Putamen (tissue), 1 donor: ENCODE data around the gene HLA-DOA.
A peak's percentile ranks its signal among the peaks of the same experiment; 100 is the strongest.

Source experiments
- DNase-seq: peaks from one replicate; pipeline ENCODE4 v3.0.0-alpha.2; 2016; ENCODE audit warnings: low spot score

Gene HLA-DOA

GRCh38 chr6:33017018-33017417, 7.6 kb upstream of the HLA-DOA start:
- DNase-seq, result no peak

GRCh38 chr6:33015798-33016197, 6.4 kb upstream of the HLA-DOA start:
- DNase-seq, result no peak

GRCh38 chr6:33014841-33015634, 5.6 kb upstream of the HLA-DOA start:
- peak; percentile 72 for DNase-seq

GRCh38 chr6:33013608-33014007, 4.2 kb upstream of the HLA-DOA start:
- DNase-seq, result no peak

GRCh38 chr6:33010356-33010755, 965 bp upstream of the HLA-DOA start:
- DNase-seq, result no peak

GRCh38 chr6:33007831-33008400, 1.5 kb downstream of the HLA-DOA start:
- DNase-seq, result no peak

- no peak for DNase-seq
Measured at GRCh38 chr6:33004940-33005339, 4.5 kb downstream of the HLA-DOA start.

GRCh38 chr6:33001685-33002084, 7.7 kb downstream of the HLA-DOA start:
- DNase-seq, result no peak

GRCh38 chr6:33000055-33000454, 9.3 kb downstream of the HLA-DOA start:
- DNase-seq, result no peak

GRCh38 chr6:32995448-32995847, 13.9 kb downstream of the HLA-DOA start:
- DNase-seq, result no peak

- no peak for DNase-seq
Measured at GRCh38 chr6:32993363-32993973, 15.9 kb downstream of the HLA-DOA start.

GRCh38 chr6:32991972-32992371, 17.4 kb downstream of the HLA-DOA start:
- no peak for DNase-seq

- DNase-seq, result no peak
Measured at GRCh38 chr6:32989368-32989767, 20.0 kb downstream of the HLA-DOA start.

- peak; percentile 80 for DNase-seq
Measured at GRCh38 chr6:32984622-32985389, 24.6 kb downstream of the HLA-DOA start.

GRCh38 chr6:32983964-32984621, 25.3 kb downstream of the HLA-DOA start:
- no peak for DNase-seq

- DNase-seq, result no peak
Measured at GRCh38 chr6:32983493-32983848, 25.9 kb downstream of the HLA-DOA start.

GRCh38 chr6:32982702-32983492, 26.5 kb downstream of the HLA-DOA start:
- no peak for DNase-seq

GRCh38 chr6:32982084-32982701, 27.2 kb downstream of the HLA-DOA start:
- no peak for DNase-seq

GRCh38 chr6:32980488-32981038, 28.8 kb downstream of the HLA-DOA start:
- no peak for DNase-seq

- DNase-seq, result no peak
Measured at GRCh38 chr6:32979720-32980487, 29.5 kb downstream of the HLA-DOA start.
